Embryonic facial prominence (tissue), 1 donor: Measurements from ENCODE around the gene CCDC81.
"Not testable (repeated sequence)": the region's sequence is repeated elsewhere in the genome, so short reads cannot be mapped to it uniquely, and the experiment has no call there.

Experiments used
- DNase-seq: peaks from one replicate; pipeline ENCODE4 v3.0.0-alpha.2; 2016; ENCODE audit errors: extremely low spot score

CCDC81 gene

GRCh38 chr11:86386746-86387145, 12.1 kb downstream of the CCDC81 start:
- no peak for DNase-seq

GRCh38 chr11:86388198-86388597, 13.5 kb downstream of the CCDC81 start:
- no peak for DNase-seq

GRCh38 chr11:86390487-86390886, 15.8 kb downstream of the CCDC81 start:
- DNase-seq = no peak

GRCh38 chr11:86395061-86395551, 20.4 kb downstream of the CCDC81 start:
- no peak for DNase-seq

- no peak for DNase-seq
These were observed 21.7 kb downstream of the CCDC81 start for GRCh38 chr11:86396396-86396795.

GRCh38 chr11:86397351-86397750, 22.7 kb downstream of the CCDC81 start:
- DNase-seq = no peak

GRCh38 chr11:86398106-86398505, 23.4 kb downstream of the CCDC81 start:
- DNase-seq = no peak

GRCh38 chr11:86403458-86403857, 28.8 kb downstream of the CCDC81 start:
- DNase-seq = no peak

- DNase-seq = no peak
These were observed 34.2 kb downstream of the CCDC81 start for GRCh38 chr11:86408845-86409244.

- no peak for DNase-seq
These were observed 39.3 kb downstream of the CCDC81 start for GRCh38 chr11:86414032-86414431.

GRCh38 chr11:86415026-86415425, 40.3 kb downstream of the CCDC81 start:
- DNase-seq = no peak

GRCh38 chr11:86416494-86416893, 41.8 kb downstream of the CCDC81 start:
- DNase-seq = no peak

- DNase-seq = not testable (repeated sequence)
These were observed 42.3 kb downstream of the CCDC81 start for GRCh38 chr11:86416951-86417350.

- DNase-seq = no peak
These were observed 43.4 kb downstream of the CCDC81 start for GRCh38 chr11:86418106-86418505.

GRCh38 chr11:86418513-86418912, 43.8 kb downstream of the CCDC81 start:
- no peak for DNase-seq

GRCh38 chr11:86418917-86419316, 44.2 kb downstream of the CCDC81 start:
- no peak for DNase-seq

GRCh38 chr11:86421946-86422345, 47.3 kb downstream of the CCDC81 start:
- no peak for DNase-seq

- DNase-seq = no peak
These were observed 47.7 kb downstream of the CCDC81 start for GRCh38 chr11:86422371-86422770.

GRCh38 chr11:86423488-86423887, 48.8 kb downstream of the CCDC81 start:
- not testable (repeated sequence) for DNase-seq

- no peak for DNase-seq
These were observed 52.8 kb downstream of the CCDC81 start for GRCh38 chr11:86427441-86427840.

- no peak for DNase-seq
These were observed 56.6 kb downstream of the CCDC81 start for GRCh38 chr11:86431258-86431657.

- DNase-seq = not testable (repeated sequence)
These were observed 58.8 kb downstream of the CCDC81 start for GRCh38 chr11:86433361-86434095.

GRCh38 chr11:86435711-86436110, 61.0 kb downstream of the CCDC81 start:
- no peak for DNase-seq

- DNase-seq = no peak
These were observed 64.0 kb downstream of the CCDC81 start for GRCh38 chr11:86438685-86439084.
